Neural progenitor cell (in vitro differentiated cells): ENCODE measurements around the gene ATF6.

Experiments used
- CTCF ChIP-seq: fragments of 200-600 bp; sonication (generic); IDR thresholded peaks from 2 replicates; pipeline ENCODE4 v1.5.1; 2017; ENCODE audit warnings: antibody characterized with exemption, mild to moderate bottlenecking
- EZH2 ChIP-seq: fragments of 200-600 bp; sonication (generic); IDR thresholded peaks from 2 replicates; pipeline ENCODE4 v1.6.1; 2017; ENCODE audit warnings: antibody characterized with exemption, mild to moderate bottlenecking, moderate library complexity
- EZH2phosphoT487 ChIP-seq: fragments of 200-600 bp; sonication (generic); IDR thresholded peaks from 2 replicates; pipeline ENCODE4 v1.6.1; 2017; ENCODE audit warnings: antibody characterized with exemption

- TF ChIP-seq CTCF (no peak), EZH2 (no peak), EZH2phosphoT487 (no peak)
Observed at GRCh38 chr1:161816201-161816600, 50.1 kb downstream of the ATF6 start.
